Measurements from ENCODE around the gene EIF4EBP2.

- TF ChIP-seq EZH2phosphoT487 (IDR thresholded peaks at IDR 0.05) (no peak), CTCF (IDR thresholded peaks at IDR 0.05) (no peak)
These were observed 44.3 kb downstream of the EIF4EBP2 start for GRCh38 chr10:70448236-70448635.
